Measurements from ENCODE around the gene TNFRSF13B. TPM values are rescaled to one million over a fixed set of nuclear protein-coding genes. Genes with fewer than 3 reads are reported as not detected.

Gene TNFRSF13B
- total and polyA plus RNA-seq, 8 donors: 0.25 to 1.8 (median 1.1) TPM; not detected in 4

GRCh38 chr17:16931318-16932060 lies 40.4 kb downstream of the TNFRSF13B start:
- Histone ChIP-seq H3K27me3 (peaks cover 0 to 23% (median 0%) of the 10 kb centered on the region in 3 donors), H3K27ac (no peak overlapping the region), H3K4me1 (no peaks in the 10 kb centered on the region), H3K4me3 (no peak overlapping the region), H3K36me3 (no peaks in the 10 kb centered on the region), H3K9me3 (no peaks in the 10 kb centered on the region)
- intact Hi-C loops (cut with DNase I; ENCODE audit: low total_unique reads): no loop called here
- no peak for DNase-seq
- 60 to 86% (median 76%) methylated on average over 9 of the region's 9 CpGs for WGBS, 5 donors
- TF ChIP-seq POLR2A (IDR thresholded peaks at IDR 0.05) (no peak), CTCF (IDR thresholded peaks at IDR 0.05) (no peak), POLR2AphosphoS5 (IDR thresholded peaks at IDR 0.05) (no peak), EP300 (IDR thresholded peaks at IDR 0.05) (no peak)

GRCh38 chr17:16930571-16931317 lies 41.2 kb downstream of the TNFRSF13B start:
- no peak overlapping the region for H3K4me3 ChIP-seq
- H3K27me3 ChIP-seq: peaks cover 0 to 21% (median 0%) of the 10 kb centered on the region in 3 donors
- no peak for DNase-seq
- no peaks in the 10 kb centered on the region for H3K36me3 ChIP-seq
- WGBS, 5 donors: 76 to 87% (median 83%) methylated on average over 10 to 13 of the region's 13 CpGs
- no peaks in the 10 kb centered on the region for H3K9me3 ChIP-seq
- intact Hi-C loops (cut with DNase I; ENCODE audit: low total_unique reads): no loop called here
- TF ChIP-seq POLR2A (IDR thresholded peaks at IDR 0.05) (no peak), EP300 (IDR thresholded peaks at IDR 0.05) (no peak), CTCF (IDR thresholded peaks at IDR 0.05) (no peak), POLR2AphosphoS5 (IDR thresholded peaks at IDR 0.05) (no peak)
- H3K4me1 ChIP-seq: no peaks in the 10 kb centered on the region
- no peak overlapping the region for H3K27ac ChIP-seq

- no peaks in the 10 kb centered on the region for H3K36me3 ChIP-seq
- H3K27me3 ChIP-seq: peaks cover 0 to 16% (median 0%) of the 10 kb centered on the region in 3 donors
- WGBS, 5 donors: 85 to 93% (median 88%) methylated on average over 15 to 17 of the region's 17 CpGs
- no peak for DNase-seq
- intact Hi-C loops (cut with DNase I; ENCODE audit: low total_unique reads): no loop called here
- no peak overlapping the region for H3K27ac ChIP-seq
- no peaks in the 10 kb centered on the region for H3K4me1 ChIP-seq
- TF ChIP-seq POLR2AphosphoS5 (IDR thresholded peaks at IDR 0.05) (no peak), EP300 (IDR thresholded peaks at IDR 0.05) (no peak)
- no peaks in the 10 kb centered on the region for H3K9me3 ChIP-seq
- no peak overlapping the region for H3K4me3 ChIP-seq
Measured at GRCh38 chr17:16929757-16930520, 42.0 kb downstream of the TNFRSF13B start.

GRCh38 chr17:16929035-16929680 lies 42.8 kb downstream of the TNFRSF13B start:
- intact Hi-C loops (cut with DNase I; ENCODE audit: low total_unique reads): no loop called here
- Histone ChIP-seq H3K27ac (no peak overlapping the region), H3K9me3 (no peaks in the 10 kb centered on the region), H3K27me3 (peaks cover 0 to 13% (median 0%) of the 10 kb centered on the region in 3 donors), H3K4me3 (no peak overlapping the region), H3K36me3 (no peaks in the 10 kb centered on the region), H3K4me1 (no peaks in the 10 kb centered on the region)
- 70 to 83% (median 74%) methylated on average over 8 to 12 of the region's 12 CpGs for WGBS, 5 donors
- DNase-seq: no peak
- no peak for TF ChIP-seq POLR2AphosphoS5 (IDR thresholded peaks at IDR 0.05)
- no peak for TF ChIP-seq CTCF (IDR thresholded peaks at IDR 0.05)

All from stomach (tissue), 9 donors.